SU-DHL-6 (cell line): ENCODE results near the gene HSD17B14.
"Not testable (repeated sequence)": the region's sequence is repeated elsewhere in the genome, so short reads cannot be mapped to it uniquely, and the experiment has no call there.

Experiments used
- EZH2phosphoT487 ChIP-seq: fragments of 200-600 bp; sonication (generic), shearing (Covaris generic); conservative IDR thresholded peaks from 2 replicates; pipeline ENCODE4 v1.6.1; 2018; ENCODE audit warnings: mild to moderate bottlenecking, antibody characterized with exemption, low read length, moderate library complexity, mixed read lengths
- TF ChIP-seq, protein P1 (sequence below): fragments of 200-600 bp; sonication (generic); IDR thresholded peaks from one replicate; pipeline ENCODE4 v1.5.1; 2017; ENCODE audit warnings: antibody characterized with exemption, mild to moderate bottlenecking, low read length, moderate library complexity; ENCODE audit not compliant: insufficient read depth, poor library complexity, severe bottlenecking

DNA sequence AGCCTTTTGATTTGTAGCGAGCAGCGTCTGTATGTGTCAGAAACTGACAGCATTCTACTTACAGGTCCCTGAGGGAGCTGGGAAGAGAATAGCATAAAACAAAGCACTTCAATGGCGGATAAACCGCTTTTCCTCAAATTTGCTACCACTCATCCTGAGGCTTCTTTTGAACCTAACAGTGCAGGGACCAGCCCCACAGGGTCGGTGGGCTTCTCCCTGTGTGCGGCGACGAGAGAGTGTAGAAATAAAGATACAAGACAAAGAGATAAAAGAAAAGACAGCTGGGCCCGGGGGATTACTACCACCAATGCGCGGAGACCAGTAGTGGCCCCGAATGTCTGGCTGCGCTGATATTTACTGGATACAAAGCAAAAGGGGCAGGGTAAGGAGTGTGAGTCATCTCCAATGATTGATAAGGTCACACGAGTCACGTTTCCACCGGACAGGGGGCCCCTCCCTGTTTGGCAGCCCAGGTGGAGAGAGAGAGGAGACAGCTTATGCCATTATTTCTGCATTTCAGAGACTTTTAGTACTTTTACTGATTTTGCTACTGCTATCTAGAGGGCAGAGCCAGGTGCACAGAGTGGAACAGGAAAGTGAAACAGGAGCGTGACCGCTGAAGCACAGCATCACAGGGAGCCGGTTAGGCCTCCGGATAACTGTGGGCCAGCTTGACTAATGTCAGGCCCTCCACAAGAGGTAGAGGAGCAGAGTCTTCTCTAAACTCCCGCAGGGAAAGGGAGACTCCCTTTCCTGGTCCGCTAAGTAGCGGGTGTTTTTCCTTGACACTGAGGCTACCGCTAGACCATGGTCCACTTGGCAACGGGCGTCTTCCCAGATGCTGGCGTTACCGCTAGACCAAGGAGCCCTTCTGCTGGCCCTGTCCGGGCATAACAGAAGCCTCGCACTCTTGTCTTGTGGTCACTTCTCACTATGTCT, 40.0 kb upstream of the HSD17B14 start:
- TF ChIP-seq, protein P1, sequence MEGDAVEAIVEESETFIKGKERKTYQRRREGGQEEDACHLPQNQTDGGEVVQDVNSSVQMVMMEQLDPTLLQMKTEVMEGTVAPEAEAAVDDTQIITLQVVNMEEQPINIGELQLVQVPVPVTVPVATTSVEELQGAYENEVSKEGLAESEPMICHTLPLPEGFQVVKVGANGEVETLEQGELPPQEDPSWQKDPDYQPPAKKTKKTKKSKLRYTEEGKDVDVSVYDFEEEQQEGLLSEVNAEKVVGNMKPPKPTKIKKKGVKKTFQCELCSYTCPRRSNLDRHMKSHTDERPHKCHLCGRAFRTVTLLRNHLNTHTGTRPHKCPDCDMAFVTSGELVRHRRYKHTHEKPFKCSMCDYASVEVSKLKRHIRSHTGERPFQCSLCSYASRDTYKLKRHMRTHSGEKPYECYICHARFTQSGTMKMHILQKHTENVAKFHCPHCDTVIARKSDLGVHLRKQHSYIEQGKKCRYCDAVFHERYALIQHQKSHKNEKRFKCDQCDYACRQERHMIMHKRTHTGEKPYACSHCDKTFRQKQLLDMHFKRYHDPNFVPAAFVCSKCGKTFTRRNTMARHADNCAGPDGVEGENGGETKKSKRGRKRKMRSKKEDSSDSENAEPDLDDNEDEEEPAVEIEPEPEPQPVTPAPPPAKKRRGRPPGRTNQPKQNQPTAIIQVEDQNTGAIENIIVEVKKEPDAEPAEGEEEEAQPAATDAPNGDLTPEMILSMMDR = not testable (repeated sequence)
- TF ChIP-seq EZH2phosphoT487 = not testable (repeated sequence)
